IMR-90 (cell line): ENCODE measurements around the gene C11orf54. TPM values are rescaled to one million over a fixed set of nuclear protein-coding genes. Genes with fewer than 3 reads are reported as not detected.

Experiments used
- ATAC-seq: fragments of 200-7000 bp; cut with Tn5 transposase; 2 replicates; pipeline ENCODE4 v1.9.1; 2020; ENCODE audit warnings: low read depth, mild to moderate bottlenecking, moderate library complexity
- BruUV-seq: library from RNA; stranded (reverse); fragments of 400-500 nt; replicated peaks from 2 replicates; lab custom pipeline; 2021; lab: Mats Ljungman, UMichigan
- CTCF ChIA-PET: fragments of 300-600 bp; formaldehyde crosslinking; extraction: SDS; loops from one replicate; lab custom pipeline; 2021; ENCODE audit warnings: antibody characterized with exemption; lab: Yijun Ruan, JAX
- POLR2A ChIA-PET: fragments of 300-600 bp; sonication (Branson Sonifier 250); formaldehyde crosslinking; loops from one replicate; lab custom pipeline; 2022; ENCODE audit warnings: antibody characterized with exemption; ENCODE audit not compliant: unreplicated experiment; lab: Charles Lee
- DNase-seq: peaks from one replicate; pipeline ENCODE4 v3.0.0; 2013
- H2AFZ ChIP-seq: replicated peaks from 2 replicates; pipeline ENCODE3; 2013; ENCODE audit warnings: low read length, mild to moderate bottlenecking; ENCODE audit not compliant: poor library complexity
- H2AK5ac ChIP-seq: 2 replicates; pipeline ENCODE4 v1.6.1; 2013; ENCODE audit warnings: low read depth, low read length, inconsistent platforms
- H2AK9ac ChIP-seq: replicated peaks from 2 replicates; pipeline ENCODE3; 2013; ENCODE audit warnings: mild to moderate bottlenecking, low read depth, low read length, moderate library complexity; ENCODE audit not compliant: poor library complexity
- H2BK120ac ChIP-seq: 2 replicates; pipeline ENCODE4 v1.6.1; 2013; ENCODE audit warnings: low read depth, low read length, inconsistent platforms
- H2BK15ac ChIP-seq: 3 replicates; pipeline ENCODE4 v1.6.1; 2013; ENCODE audit warnings: low read depth, low read length, inconsistent platforms
- H2BK20ac ChIP-seq: 2 replicates; pipeline ENCODE4 v1.6.1; 2013; ENCODE audit warnings: low read depth, mild to moderate bottlenecking, inconsistent platforms, low read length, moderate library complexity
- H2BK5ac ChIP-seq: 2 replicates; pipeline ENCODE4 v1.6.1; 2013; ENCODE audit warnings: mild to moderate bottlenecking, low read depth, low read length, inconsistent platforms; ENCODE audit not compliant: poor library complexity, severe bottlenecking
- H3K14ac ChIP-seq: replicated peaks from 2 replicates; pipeline ENCODE4 v1.6.1; 2013; ENCODE audit warnings: low read depth, low read length, inconsistent platforms
- H3K18ac ChIP-seq: 2 replicates; pipeline ENCODE4 v1.6.1; 2013; ENCODE audit warnings: low read depth, low read length, control low read depth
- H3K23ac ChIP-seq: 2 replicates; pipeline ENCODE4 v1.6.1; 2013; ENCODE audit warnings: low read depth, low read length, inconsistent platforms
- H3K27ac ChIP-seq: 2 replicates; pipeline ENCODE4 v1.5.1; 2013; ENCODE audit warnings: mild to moderate bottlenecking, control low read depth, low read length; ENCODE audit not compliant: insufficient read depth
- H3K27me3 ChIP-seq: 2 replicates; pipeline ENCODE4 v1.6.1; 2013; ENCODE audit warnings: low read length; ENCODE audit not compliant: control insufficient read depth, insufficient read depth
- H3K36me3 ChIP-seq: 2 replicates; pipeline ENCODE4 v1.6.1; 2013; ENCODE audit warnings: low read length, mixed read lengths; ENCODE audit not compliant: control insufficient read depth, insufficient read depth
- H3K4ac ChIP-seq: 2 replicates; pipeline ENCODE4 v1.6.1; 2013; ENCODE audit warnings: low read depth, low read length, inconsistent platforms
- H3K4me1 ChIP-seq: 2 replicates; pipeline ENCODE4 v1.6.1; 2013; ENCODE audit warnings: low read length, mixed read lengths; ENCODE audit not compliant: control insufficient read depth, insufficient read depth
- H3K4me2 ChIP-seq: 2 replicates; pipeline ENCODE4 v1.6.1; 2013; ENCODE audit warnings: low read depth, mild to moderate bottlenecking, control low read depth, low read length, moderate library complexity
- H3K4me3 ChIP-seq: 2 replicates; pipeline ENCODE4 v1.5.1; 2013; ENCODE audit warnings: low read depth, mild to moderate bottlenecking, control low read depth, low read length, moderate library complexity; ENCODE audit not compliant: insufficient read depth
- H3K56ac ChIP-seq: 2 replicates; pipeline ENCODE4 v1.6.1; 2013; ENCODE audit warnings: low read length, inconsistent platforms; ENCODE audit not compliant: insufficient read depth; ENCODE audit errors: extremely low read depth
- H3K79me1 ChIP-seq, 2 experiments: 2 replicates each; pipeline ENCODE4 v1.6.1; 2013; ENCODE audit warnings: low read length in 2 of 2, inconsistent platforms in 1 of 2, low read depth in 1 of 2
- H3K9ac ChIP-seq: 2 replicates; pipeline ENCODE4 v1.6.1; 2013; ENCODE audit warnings: low read depth, low read length, control low read depth
- H3K9me1 ChIP-seq: 2 replicates; pipeline ENCODE4 v1.6.1; 2013; ENCODE audit warnings: low read length, inconsistent platforms; ENCODE audit not compliant: insufficient read depth
- H3K9me3 ChIP-seq: 2 replicates; pipeline ENCODE4 v1.6.1; 2013; ENCODE audit warnings: low read length; ENCODE audit not compliant: control insufficient read depth, insufficient read depth
- H4K20me1 ChIP-seq: 2 replicates; pipeline ENCODE4 v1.6.1; 2013; ENCODE audit warnings: low read length, inconsistent platforms; ENCODE audit not compliant: insufficient read depth
- H4K5ac ChIP-seq: 2 replicates; pipeline ENCODE4 v1.6.1; 2013; ENCODE audit warnings: mild to moderate bottlenecking, low read depth, low read length, control low read depth
- H4K8ac ChIP-seq, 2 experiments: 2 replicates each; pipeline ENCODE4 v1.6.1; 2013; ENCODE audit warnings: low read depth in 2 of 2, low read length in 2 of 2, control low read depth in 1 of 2, inconsistent platforms in 1 of 2
- H4K91ac ChIP-seq: 2 replicates; pipeline ENCODE4 v1.6.1; 2013; ENCODE audit warnings: low read depth, low read length, inconsistent platforms; ENCODE audit not compliant: insufficient read depth
- BHLHE40 ChIP-seq: fragments of 150-350 bp; IDR thresholded peaks from 2 replicates; pipeline ENCODE4 v1.6.1; 2016; ENCODE audit warnings: mild to moderate bottlenecking, low read depth, low read length
- CEBPB ChIP-seq: IDR thresholded peaks from 2 replicates; pipeline ENCODE4 v1.6.1; 2012; ENCODE audit warnings: low read depth, low read length, improper control_type of control experiment
- CHD1 ChIP-seq: IDR thresholded peaks from 2 replicates; pipeline ENCODE4 v1.6.1; 2012; ENCODE audit warnings: low read depth, low read length, improper control_type of control experiment
- ELK1 ChIP-seq: fragments of 150-350 bp; IDR thresholded peaks from 2 replicates; pipeline ENCODE4 v1.6.1; 2016; ENCODE audit warnings: low read depth, mild to moderate bottlenecking, low read length, moderate library complexity, borderline replicate concordance
- FOS ChIP-seq: fragments of 150-350 bp; IDR thresholded peaks from 2 replicates; pipeline ENCODE4 v1.6.1; 2016; ENCODE audit warnings: low read depth, low read length
- MAFK ChIP-seq: IDR thresholded peaks from 2 replicates; pipeline ENCODE4 v1.6.1; 2012; ENCODE audit warnings: low read depth, low read length, improper control_type of control experiment
- MAZ ChIP-seq: IDR thresholded peaks from 2 replicates; pipeline ENCODE4 v1.6.1; 2012; ENCODE audit warnings: low read depth, mild to moderate bottlenecking, low read length, improper control_type of control experiment, moderate library complexity, borderline replicate concordance
- MXI1 ChIP-seq: IDR thresholded peaks from 2 replicates; pipeline ENCODE4 v1.6.1; 2012; ENCODE audit warnings: low read depth, mild to moderate bottlenecking, low read length, moderate library complexity, borderline replicate concordance
- NFE2L2 ChIP-seq: fragments of 150-350 bp; IDR thresholded peaks from 2 replicates; pipeline ENCODE4 v1.6.1; 2016; ENCODE audit warnings: low read depth, mild to moderate bottlenecking, low read length
- POLR2A ChIP-seq: IDR thresholded peaks from 2 replicates; pipeline ENCODE4 v1.6.1; 2012; ENCODE audit warnings: mild to moderate bottlenecking, low read depth, low read length
- RAD21 ChIP-seq: IDR thresholded peaks from 2 replicates; pipeline ENCODE4 v1.6.1; 2012; ENCODE audit warnings: low read length, improper control_type of control experiment
- RCOR1 ChIP-seq: IDR thresholded peaks from 2 replicates; pipeline ENCODE4 v1.6.1; 2012; ENCODE audit warnings: mild to moderate bottlenecking, low read length, improper control_type of control experiment; ENCODE audit not compliant: insufficient replicate concordance
- RFX5 ChIP-seq: IDR thresholded peaks from 2 replicates; pipeline ENCODE4 v1.8.0; 2012; ENCODE audit warnings: low read depth, mild to moderate bottlenecking, low read length, moderate library complexity
- SMC3 ChIP-seq: fragments of 150-350 bp; IDR thresholded peaks from 2 replicates; pipeline ENCODE4 v1.6.1; 2016; ENCODE audit warnings: low read depth, mild to moderate bottlenecking, antibody characterized with exemption, low read length, moderate library complexity
- USF2 ChIP-seq: fragments of 150-350 bp; IDR thresholded peaks from 2 replicates; pipeline ENCODE4 v1.6.1; 2017; ENCODE audit warnings: mild to moderate bottlenecking, antibody characterized with exemption, low read length, low read depth
- WGBS, 2 experiments: methylation state at CpG; one replicate each; pipeline versions ENCODE4 v1.1.5 to v1.1.7; 2013; ENCODE audit warnings: missing lambda C conversion rate in 2 of 2; ENCODE audit not compliant: insufficient read length in 1 of 2; ENCODE audit errors: extremely low coverage in 2 of 2; 5-methylcytosine and 5-hydroxymethylcytosine counted together
- dilution Hi-C: fragments of 300-500 bp; cut with HindIII; formaldehyde crosslinking; loops from one replicate; pipeline ENCODE4 v1.14.3; 2018; ENCODE audit warnings: low sequenced_read_pairs; ENCODE audit not compliant: unreplicated experiment
- in situ Hi-C: fragments of 300-500 bp; cut with MboI; formaldehyde crosslinking; loops from 3 replicates; pipeline ENCODE4 v1.14.3; 2019; ENCODE audit warnings: low sequenced_read_pairs, inconsistent platforms, mixed read lengths
- intact Hi-C: fragments of 100-400 bp; cut with micrococcal nuclease; formaldehyde crosslinking; loops from 2 replicates; pipeline ENCODE4 v1.10.0; 2022
- polyA plus RNA-seq, 3 experiments: library from polyadenylated mRNA; depleted of rRNA; stranded (reverse); fragments of >200 nt; gene quantifications; 2 replicates each; pipeline ENCODE4 v1.2.3, GENCODE V29; 2012; ENCODE audit warnings: low replicate concordance in 1 of 3
- total RNA-seq: library from RNA; depleted of rRNA; stranded (reverse); fragments of >200 nt; gene quantifications from 2 replicates; pipeline ENCODE4 v1.2.3, GENCODE V29; 2012
- TF ChIP-seq, protein P1 (sequence below): conservative IDR thresholded peaks from 2 replicates; pipeline ENCODE4 v1.5.1; 2012; ENCODE audit warnings: mild to moderate bottlenecking, low read depth, low read length, improper control_type of control experiment

C11orf54 gene
- total and polyA plus RNA-seq, 2 of the 4 experiments (the other 2 are of a cell fraction), result 13.7 to 16.0 TPM

- H3K79me1 ChIP-seq, result peaks cover 11 to 32% of the 10 kb centered on the region in 2 experiments; a peak in 2 of 4 replicates
- WGBS, 2 experiments, result no CpG with 5 or more reads among the region's 1 CpG
- in situ Hi-C loops (loop anchor here (10.0 kb wide), 1 partner anchor 399 kb away; no protein-coding TSS in a partner anchor), intact Hi-C loops (no loop called here), dilution Hi-C loops (no loop called here)
- no peak overlapping the region for H3K9ac ChIP-seq
- H3K56ac ChIP-seq, result no peak overlapping the region
- no peak overlapping the region for H2BK15ac ChIP-seq
- no TSS peak for BruUV-seq
- no peaks in the 10 kb centered on the region; the same call in 1 of the 2 replicates for H3K9me1 ChIP-seq
- H3K4me3 ChIP-seq, result no peak overlapping the region
- peaks cover 6% of the 10 kb centered on the region for H3K4me1 ChIP-seq
- no peak overlapping the region for H2AK5ac ChIP-seq
- H3K14ac ChIP-seq, result no peak overlapping the region
- DNase-seq (no peak), ATAC-seq (no peak)
- TF ChIP-seq FOS (no peak), RFX5 (no peak), BHLHE40 (no peak), RAD21 (no peak), RCOR1 (no peak), ELK1 (no peak), CHD1 (no peak), MAZ (no peak), USF2 (no peak), POLR2A (no peak), MXI1 (no peak), MAFK (no peak), CEBPB (no peak), SMC3 (no peak), NFE2L2 (no peak)
- TF ChIP-seq, protein P1, sequence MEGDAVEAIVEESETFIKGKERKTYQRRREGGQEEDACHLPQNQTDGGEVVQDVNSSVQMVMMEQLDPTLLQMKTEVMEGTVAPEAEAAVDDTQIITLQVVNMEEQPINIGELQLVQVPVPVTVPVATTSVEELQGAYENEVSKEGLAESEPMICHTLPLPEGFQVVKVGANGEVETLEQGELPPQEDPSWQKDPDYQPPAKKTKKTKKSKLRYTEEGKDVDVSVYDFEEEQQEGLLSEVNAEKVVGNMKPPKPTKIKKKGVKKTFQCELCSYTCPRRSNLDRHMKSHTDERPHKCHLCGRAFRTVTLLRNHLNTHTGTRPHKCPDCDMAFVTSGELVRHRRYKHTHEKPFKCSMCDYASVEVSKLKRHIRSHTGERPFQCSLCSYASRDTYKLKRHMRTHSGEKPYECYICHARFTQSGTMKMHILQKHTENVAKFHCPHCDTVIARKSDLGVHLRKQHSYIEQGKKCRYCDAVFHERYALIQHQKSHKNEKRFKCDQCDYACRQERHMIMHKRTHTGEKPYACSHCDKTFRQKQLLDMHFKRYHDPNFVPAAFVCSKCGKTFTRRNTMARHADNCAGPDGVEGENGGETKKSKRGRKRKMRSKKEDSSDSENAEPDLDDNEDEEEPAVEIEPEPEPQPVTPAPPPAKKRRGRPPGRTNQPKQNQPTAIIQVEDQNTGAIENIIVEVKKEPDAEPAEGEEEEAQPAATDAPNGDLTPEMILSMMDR, result no peak
- ChIA-PET CTCF (no interaction called here), POLR2A (interaction anchor here (0.6 kb wide), 1 partner anchor 31 kb away, joined by 4 read pairs; no protein-coding TSS in a partner anchor)
- H4K20me1 ChIP-seq, result peaks cover 81% of the 10 kb centered on the region
- no peak overlapping the region for H2AK9ac ChIP-seq
- no peaks in the 10 kb centered on the region for H3K9me3 ChIP-seq
- no peak overlapping the region for H2BK5ac ChIP-seq
- H3K23ac ChIP-seq, result no peak overlapping the region
- no peak overlapping the region for H4K8ac ChIP-seq
- H3K4me2 ChIP-seq, result no peak overlapping the region; the same call in 1 of the 2 replicates
- H3K36me3 ChIP-seq, result peaks cover 44% of the 10 kb centered on the region
- no peak overlapping the region for H4K5ac ChIP-seq
- no peak overlapping the region for H2BK120ac ChIP-seq
- no peak overlapping the region for H4K91ac ChIP-seq
- no peaks in the 10 kb centered on the region for H3K27me3 ChIP-seq
- no peak overlapping the region for H3K27ac ChIP-seq
- H2AFZ ChIP-seq, result no peak overlapping the region
- H3K18ac ChIP-seq, result no peak overlapping the region
- H3K4ac ChIP-seq, result no peak overlapping the region
- H2BK20ac ChIP-seq, result no peak overlapping the region
Measured at GRCh38 chr11:93735627-93736026, 5.8 kb upstream of the C11orf54 start.
